Esophagus squamous epithelium (tissue), 5 donors: ENCODE results near the gene THAP5. TPM values are rescaled to one million over a fixed set of nuclear protein-coding genes. Genes with fewer than 3 reads are reported as not detected.

Experiments
- DNase-seq: peaks from one replicate; lab custom pipeline; 2025; lab: John Stamatoyannopoulos, UW
- H3K27ac ChIP-seq, 4 donors: fragments of 200-600 bp; sonication (generic); one replicate each; pipeline ENCODE4 v1.5.1; 2016 to 2019; ENCODE audit warnings: mild to moderate bottlenecking in 1 of 4
- H3K27me3 ChIP-seq, 4 donors: fragments of 200-600 bp; sonication (generic); 1 replicate in 3 of 4; 2 replicates in 1 of 4; pipeline versions ENCODE4 v1.5.1 to v1.6.0; 2017 to 2021; ENCODE audit warnings: antibody characterized with exemption in 1 of 4
- H3K36me3 ChIP-seq, 3 donors: fragments of 200-600 bp; sonication (generic); one replicate each; pipeline ENCODE4 v1.5.1; 2016 to 2019
- H3K4me1 ChIP-seq, 3 donors: fragments of 200-600 bp; sonication (generic); one replicate each; pipeline ENCODE4 v1.5.1; 2017 to 2019
- H3K4me3 ChIP-seq, 4 donors: fragments of 200-600 bp; sonication (generic); 1 replicate in 3 of 4; 2 replicates in 1 of 4; pipeline ENCODE4 v1.5.1; 2016 to 2019; ENCODE audit warnings: mild to moderate bottlenecking in 2 of 4, moderate library complexity in 1 of 4
- H3K9me3 ChIP-seq, 3 donors: fragments of 200-600 bp; sonication (generic); one replicate each; pipeline ENCODE4 v1.5.1; 2016 to 2019
- CTCF ChIP-seq, 6 experiments: fragments of 450-650 bp in 4 of 6; fragments of 200-600 bp in 2 of 6; sonication (generic) in 2 of 6; IDR thresholded peaks; one replicate each; pipeline ENCODE4 v1.5.1; 2016 to 2019; ENCODE audit warnings: antibody characterized with exemption in 6 of 6, mild to moderate bottlenecking in 4 of 6, moderate library complexity in 4 of 6
- POLR2A ChIP-seq, 4 donors: fragments of 450-650 bp; IDR thresholded peaks; one replicate each; pipeline ENCODE4 v1.6.1; 2017; ENCODE audit warnings: antibody characterized with exemption in 4 of 4, mild to moderate bottlenecking in 4 of 4, moderate library complexity in 3 of 4
- WGBS, 2 donors: methylation state at CpG; one replicate each; pipeline ENCODE4 v1.1.5; 2018; 5-methylcytosine and 5-hydroxymethylcytosine counted together
- intact Hi-C: fragments of 100-400 bp; cut with DNase I; formaldehyde crosslinking; loops from one replicate; pipeline ENCODE4 v1.15.0; 2022
- total RNA-seq, 4 donors: library from RNA; depleted of rRNA; stranded (reverse); fragments of >200 nt; gene quantifications; one replicate each; pipeline ENCODE4 v1.1.0, GENCODE V29; 2016
- donor health status: DM: yes; HTN: yes; CAD: no.

THAP5 gene
- total RNA-seq, 4 donors from 2014 or later, result 7.7 to 19.7 (median 15.9) TPM

GRCh38 chr7:108586274-108586710 lies 16.8 kb upstream of the THAP5 start:
- H3K27ac ChIP-seq, result no peak overlapping the region
- TF ChIP-seq POLR2A (IDR thresholded peaks at IDR 0.05) (no peak), CTCF (IDR thresholded peaks at IDR 0.05) (no peak)
- H3K27me3 ChIP-seq, result no peaks in the 10 kb centered on the region
- no peaks in the 10 kb centered on the region for H3K9me3 ChIP-seq
- WGBS, 2 donors, result 69 to 74% methylated on average over 2 of the region's 3 CpGs
- no peaks in the 10 kb centered on the region for H3K4me1 ChIP-seq
- no peak for DNase-seq
- intact Hi-C loops, result no loop called here
- no peaks in the 10 kb centered on the region for H3K36me3 ChIP-seq
- H3K4me3 ChIP-seq, result no peak overlapping the region

- Histone ChIP-seq H3K36me3 (no peaks in the 10 kb centered on the region), H3K4me3 (no peak overlapping the region), H3K4me1 (no peaks in the 10 kb centered on the region), H3K9me3 (no peaks in the 10 kb centered on the region), H3K27ac (no peak overlapping the region), H3K27me3 (no peaks in the 10 kb centered on the region)
- TF ChIP-seq CTCF (IDR thresholded peaks at IDR 0.05) (no peak), POLR2A (IDR thresholded peaks at IDR 0.05) (no peak)
- WGBS, 2 donors, result 78 to 88% methylated on average over 2 of the region's 2 CpGs
- intact Hi-C loops, result no loop called here
- DNase-seq, result no peak
These were observed 16.3 kb upstream of the THAP5 start for GRCh38 chr7:108585843-108586242.

GRCh38 chr7:108584211-108584610 lies 14.7 kb upstream of the THAP5 start:
- intact Hi-C loops, result no loop called here
- Histone ChIP-seq H3K4me3 (no peak overlapping the region), H3K36me3 (peaks cover 0 to 11% (median 2%) of the 10 kb centered on the region in 3 donors), H3K27ac (no peak overlapping the region), H3K4me1 (no peaks in the 10 kb centered on the region), H3K27me3 (no peaks in the 10 kb centered on the region), H3K9me3 (peaks cover 0 to 11% (median 0%) of the 10 kb centered on the region in 3 donors)
- TF ChIP-seq POLR2A (IDR thresholded peaks at IDR 0.05) (no peak), CTCF (IDR thresholded peaks at IDR 0.05) (no peak)
- WGBS, 2 donors, result 50 to 71% methylated on average over 1 of the region's 1 CpG
- DNase-seq, result no peak

GRCh38 chr7:108581655-108582491 lies 12.4 kb upstream of the THAP5 start:
- intact Hi-C loops, result no loop called here
- no peak overlapping the region for H3K27ac ChIP-seq
- H3K27me3 ChIP-seq, result no peaks in the 10 kb centered on the region
- no peak overlapping the region for H3K4me3 ChIP-seq
- no peak for DNase-seq
- no peaks in the 10 kb centered on the region for H3K4me1 ChIP-seq
- TF ChIP-seq CTCF (IDR thresholded peaks at IDR 0.05), result no peak
- no peak for TF ChIP-seq POLR2A (IDR thresholded peaks at IDR 0.05)
- WGBS, 2 donors, result 71 to 79% methylated on average over 4 of the region's 4 CpGs
- H3K36me3 ChIP-seq, result peaks cover 0 to 18% (median 3%) of the 10 kb centered on the region in 3 donors
- peaks cover 0 to 12% (median 0%) of the 10 kb centered on the region in 3 donors for H3K9me3 ChIP-seq

GRCh38 chr7:108580298-108580697 lies 10.8 kb upstream of the THAP5 start:
- Histone ChIP-seq H3K9me3 (peaks cover 0 to 12% (median 0%) of the 10 kb centered on the region in 3 donors), H3K4me1 (no peaks in the 10 kb centered on the region), H3K27ac (no peak overlapping the region), H3K27me3 (no peaks in the 10 kb centered on the region), H3K36me3 (peaks cover 0 to 21% (median 3%) of the 10 kb centered on the region in 3 donors), H3K4me3 (no peak overlapping the region)
- TF ChIP-seq POLR2A (IDR thresholded peaks at IDR 0.05) (no peak), CTCF (IDR thresholded peaks at IDR 0.05) (no peak)
- intact Hi-C loops, result no loop called here
- no peak for DNase-seq
- 76 to 88% methylated on average over 2 to 6 of the region's 6 CpGs for WGBS, 2 donors
